ENCODE results near the gene EDEM3.

The EDEM3 gene

DNA sequence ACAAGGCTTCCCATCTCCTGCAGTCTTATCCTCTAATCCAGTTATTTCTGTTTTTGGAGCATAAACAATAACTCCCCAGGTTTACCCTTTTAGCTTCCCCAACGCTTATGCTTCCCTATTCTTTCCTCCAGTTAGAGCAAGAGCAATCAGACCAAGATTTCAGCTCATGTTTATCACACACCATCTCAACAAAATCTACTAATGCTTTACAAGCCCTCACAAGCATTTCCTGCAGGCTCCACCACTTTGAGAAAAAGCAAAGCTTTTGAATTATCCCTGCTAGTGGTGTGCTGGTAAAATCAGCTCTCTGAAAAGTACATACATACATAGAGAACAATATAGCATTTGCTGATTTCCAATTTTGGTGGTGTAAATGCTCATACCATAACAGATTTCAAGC, 92.9 kb downstream of the EDEM3 start:
- H3K9me3 ChIP-seq (ENCODE audit: severe bottlenecking) = no peaks in the 10 kb centered on the region
- H3K4me1 ChIP-seq (ENCODE audit: insufficient read depth, poor library complexity, severe bottlenecking) = no peaks in the 10 kb centered on the region
- H3K27me3 ChIP-seq (ENCODE audit: insufficient read depth, poor library complexity, severe bottlenecking) = no peaks in the 10 kb centered on the region
- ATAC-seq (ENCODE audit: low read depth) (no peak), DNase-seq (ENCODE audit: low spot score) (no peak)
- no peak overlapping the region for H3K4me3 ChIP-seq (ENCODE audit: severe bottlenecking)
- no peak overlapping the region for H3K27ac ChIP-seq (ENCODE audit: poor library complexity, severe bottlenecking)
- no peaks in the 10 kb centered on the region for H3K36me3 ChIP-seq (ENCODE audit: low read depth)
- TF ChIP-seq, protein P1, sequence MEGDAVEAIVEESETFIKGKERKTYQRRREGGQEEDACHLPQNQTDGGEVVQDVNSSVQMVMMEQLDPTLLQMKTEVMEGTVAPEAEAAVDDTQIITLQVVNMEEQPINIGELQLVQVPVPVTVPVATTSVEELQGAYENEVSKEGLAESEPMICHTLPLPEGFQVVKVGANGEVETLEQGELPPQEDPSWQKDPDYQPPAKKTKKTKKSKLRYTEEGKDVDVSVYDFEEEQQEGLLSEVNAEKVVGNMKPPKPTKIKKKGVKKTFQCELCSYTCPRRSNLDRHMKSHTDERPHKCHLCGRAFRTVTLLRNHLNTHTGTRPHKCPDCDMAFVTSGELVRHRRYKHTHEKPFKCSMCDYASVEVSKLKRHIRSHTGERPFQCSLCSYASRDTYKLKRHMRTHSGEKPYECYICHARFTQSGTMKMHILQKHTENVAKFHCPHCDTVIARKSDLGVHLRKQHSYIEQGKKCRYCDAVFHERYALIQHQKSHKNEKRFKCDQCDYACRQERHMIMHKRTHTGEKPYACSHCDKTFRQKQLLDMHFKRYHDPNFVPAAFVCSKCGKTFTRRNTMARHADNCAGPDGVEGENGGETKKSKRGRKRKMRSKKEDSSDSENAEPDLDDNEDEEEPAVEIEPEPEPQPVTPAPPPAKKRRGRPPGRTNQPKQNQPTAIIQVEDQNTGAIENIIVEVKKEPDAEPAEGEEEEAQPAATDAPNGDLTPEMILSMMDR (IDR thresholded peaks at IDR 0.05; ENCODE audit: poor library complexity, severe bottlenecking) = no peak

DNA sequence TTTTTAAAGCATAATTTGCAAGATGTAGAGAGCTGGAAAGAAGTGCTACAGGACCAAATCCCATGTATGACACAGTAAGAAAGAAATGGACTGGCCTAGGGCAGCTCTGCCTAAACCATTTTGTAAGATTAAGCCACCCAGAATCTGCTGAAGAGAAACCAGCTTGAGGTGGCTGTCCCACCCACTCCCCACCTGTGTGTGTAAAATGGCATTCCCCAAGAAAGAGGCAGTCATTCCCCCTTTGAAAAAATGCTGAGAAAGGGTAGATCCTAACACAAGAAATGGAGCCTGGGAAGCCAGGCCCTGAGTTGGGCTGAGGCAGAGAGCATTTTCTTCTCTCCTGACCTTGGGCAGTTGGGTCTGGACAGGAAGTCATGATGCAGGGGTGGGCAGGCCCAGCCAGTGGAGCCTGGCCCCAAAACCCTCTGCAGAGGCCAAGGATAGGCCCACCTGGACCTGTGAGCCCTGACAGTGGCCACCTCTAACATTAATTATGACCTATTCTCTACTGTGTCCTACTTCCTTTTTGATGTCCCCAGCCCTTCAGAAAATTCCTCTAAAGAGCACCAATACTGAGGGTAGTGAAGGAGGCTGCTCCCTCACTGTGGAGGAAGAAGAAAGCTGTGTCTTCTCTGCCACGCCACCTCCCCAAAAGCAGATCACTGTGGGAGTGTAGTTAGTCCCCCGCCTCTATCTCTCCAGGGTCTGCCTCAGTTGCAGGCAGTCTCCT, 94.0 kb downstream of the EDEM3 start:
- TF ChIP-seq, protein P1 (IDR thresholded peaks at IDR 0.05; ENCODE audit: poor library complexity, severe bottlenecking) = no peak
- Histone ChIP-seq H3K4me1 (ENCODE audit: insufficient read depth, poor library complexity, severe bottlenecking) (no peaks in the 10 kb centered on the region), H3K36me3 (ENCODE audit: low read depth) (no peaks in the 10 kb centered on the region), H3K4me3 (ENCODE audit: severe bottlenecking) (no peak overlapping the region), H3K9me3 (ENCODE audit: severe bottlenecking) (no peaks in the 10 kb centered on the region), H3K27ac (ENCODE audit: poor library complexity, severe bottlenecking) (no peak overlapping the region), H3K27me3 (ENCODE audit: insufficient read depth, poor library complexity, severe bottlenecking) (no peaks in the 10 kb centered on the region)
- no peak for ATAC-seq (ENCODE audit: low read depth)
- no peak for DNase-seq (ENCODE audit: low spot score)

DNA sequence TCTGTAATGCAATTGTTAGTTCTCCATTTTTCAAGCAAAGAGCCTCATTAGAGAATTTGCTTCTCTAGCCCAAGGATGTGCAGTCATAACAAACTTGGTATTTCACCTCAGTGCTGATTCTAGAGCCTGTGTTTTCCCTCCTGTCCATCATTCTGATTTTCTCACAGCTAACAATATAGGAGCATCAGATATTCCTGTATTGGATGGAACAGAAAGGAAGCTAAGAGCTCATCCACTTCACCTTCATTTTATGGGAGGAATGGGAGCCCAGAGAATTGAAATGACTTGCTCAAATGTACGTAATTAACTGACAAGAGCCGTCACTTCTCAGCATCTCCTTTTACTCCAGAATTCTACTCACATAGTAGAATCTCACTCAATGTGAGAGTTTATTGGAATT, 96.6 kb downstream of the EDEM3 start:
- Histone ChIP-seq H3K4me1 (ENCODE audit: insufficient read depth, poor library complexity, severe bottlenecking) (no peaks in the 10 kb centered on the region), H3K27me3 (ENCODE audit: insufficient read depth, poor library complexity, severe bottlenecking) (no peaks in the 10 kb centered on the region), H3K36me3 (ENCODE audit: low read depth) (no peaks in the 10 kb centered on the region), H3K4me3 (ENCODE audit: severe bottlenecking) (no peak overlapping the region), H3K27ac (ENCODE audit: poor library complexity, severe bottlenecking) (no peak overlapping the region), H3K9me3 (ENCODE audit: severe bottlenecking) (no peaks in the 10 kb centered on the region)
- no peak for DNase-seq (ENCODE audit: low spot score)
- TF ChIP-seq, protein P1 (IDR thresholded peaks at IDR 0.05; ENCODE audit: poor library complexity, severe bottlenecking) = no peak
- ATAC-seq (ENCODE audit: low read depth) = no peak

DNA sequence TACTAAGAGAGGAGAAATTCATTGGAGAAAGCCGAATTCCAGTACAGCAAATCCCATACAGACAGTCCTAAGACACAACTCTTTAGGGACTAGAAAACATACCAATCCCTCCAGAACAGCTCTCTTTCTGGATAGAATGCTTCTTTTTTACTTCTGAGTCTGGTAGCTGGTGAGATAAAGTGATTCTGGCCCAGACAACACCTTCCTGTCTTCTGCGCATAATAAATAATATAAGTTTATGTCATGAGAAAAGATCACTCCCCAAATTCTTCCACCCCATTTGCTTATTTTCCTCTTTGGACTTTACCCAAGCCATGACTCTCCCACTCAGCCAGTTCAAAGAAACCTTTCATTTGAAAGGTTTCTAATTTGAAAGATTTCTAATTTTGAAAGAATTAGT, 98.4 kb downstream of the EDEM3 start:
- H3K36me3 ChIP-seq (ENCODE audit: low read depth) = no peaks in the 10 kb centered on the region
- no peaks in the 10 kb centered on the region for H3K9me3 ChIP-seq (ENCODE audit: severe bottlenecking)
- no peak overlapping the region for H3K4me3 ChIP-seq (ENCODE audit: severe bottlenecking)
- no peak for ATAC-seq (ENCODE audit: low read depth)
- TF ChIP-seq, protein P1 (IDR thresholded peaks at IDR 0.05; ENCODE audit: poor library complexity, severe bottlenecking) = no peak
- no peaks in the 10 kb centered on the region for H3K4me1 ChIP-seq (ENCODE audit: insufficient read depth, poor library complexity, severe bottlenecking)
- H3K27ac ChIP-seq (ENCODE audit: poor library complexity, severe bottlenecking) = no peak overlapping the region
- H3K27me3 ChIP-seq (ENCODE audit: insufficient read depth, poor library complexity, severe bottlenecking) = no peaks in the 10 kb centered on the region
- no peak for DNase-seq (ENCODE audit: low spot score)

DNA sequence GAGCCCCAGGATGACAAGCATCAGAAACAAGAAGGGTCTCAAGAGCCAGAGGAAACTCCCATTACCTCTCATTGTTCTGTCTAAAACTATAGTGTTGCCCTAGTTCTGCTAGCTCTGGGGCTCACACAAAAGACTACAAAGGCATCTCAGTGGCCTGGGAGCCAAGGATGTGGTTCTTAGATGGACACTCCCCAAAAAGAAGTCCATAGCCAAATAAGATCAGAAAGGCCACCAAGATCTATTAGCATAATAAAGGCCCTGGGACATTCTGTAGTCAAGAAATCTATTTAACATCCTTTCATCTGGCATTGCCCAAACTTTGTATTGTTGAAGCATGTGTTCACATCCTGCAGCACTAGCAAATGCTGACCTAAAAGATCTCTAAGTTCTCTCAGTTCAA, 99.5 kb downstream of the EDEM3 start:
- H3K4me1 ChIP-seq (ENCODE audit: insufficient read depth, poor library complexity, severe bottlenecking) = no peaks in the 10 kb centered on the region

More for the DNA sequence above, 99.5 kb downstream of the EDEM3 start:
- ATAC-seq (ENCODE audit: low read depth) (no peak), DNase-seq (ENCODE audit: low spot score) (no peak)
- no peaks in the 10 kb centered on the region for H3K36me3 ChIP-seq (ENCODE audit: low read depth)
- H3K4me3 ChIP-seq (ENCODE audit: severe bottlenecking) = no peak overlapping the region
- H3K27me3 ChIP-seq (ENCODE audit: insufficient read depth, poor library complexity, severe bottlenecking) = no peaks in the 10 kb centered on the region
- no peak overlapping the region for H3K27ac ChIP-seq (ENCODE audit: poor library complexity, severe bottlenecking)
- H3K9me3 ChIP-seq (ENCODE audit: severe bottlenecking) = no peaks in the 10 kb centered on the region
- TF ChIP-seq, protein P1 (IDR thresholded peaks at IDR 0.05; ENCODE audit: poor library complexity, severe bottlenecking) = no peak

Measured in RWPE2 (cell line).